ENCODE results near the gene PPP6R3. TPM values are rescaled to one million over a fixed set of nuclear protein-coding genes. Genes with fewer than 3 reads are reported as not detected.
"Not testable (repeated sequence)": the region's sequence is repeated elsewhere in the genome, so short reads cannot be mapped to it uniquely, and the experiment has no call there.

Gene PPP6R3
- total RNA-seq, 3 donors from 2014 or later (not counting 1 experiment from before 2014, with no cell fraction given), result 148 to 176 (median 149) TPM

GRCh38 chr11:68445531-68446035 lies 15.0 kb upstream of the PPP6R3 start:
- Mint-ChIP-seq H3K36me3 (no peaks in the 10 kb centered on the region), H3K27me3 (ENCODE audit: low read depth in 2 of 2) (no peaks in the 10 kb centered on the region), H3K4me1 (peaks cover 4 to 7% of the 10 kb centered on the region in 2 donors), H3K4me3 (no peak overlapping the region), H3K27ac (no peak overlapping the region), H3K9me3 (no peaks in the 10 kb centered on the region)
- DNase-seq, result no peak
- no peak for TF ChIP-seq CTCF (IDR thresholded peaks at IDR 0.05)
- H3K4me1 ChIP-seq (ENCODE audit: control insufficient read depth, insufficient read depth, low read length), result peaks cover 8% of the 10 kb centered on the region
- H3K4me3 ChIP-seq (ENCODE audit: low read length), result no peak overlapping the region
- no peak overlapping the region for H3K27ac ChIP-seq (ENCODE audit: low read length)
- no peaks in the 10 kb centered on the region for H3K36me3 ChIP-seq (ENCODE audit: control insufficient read depth, insufficient read depth, low read length)
- no peaks in the 10 kb centered on the region for H3K9me3 ChIP-seq (ENCODE audit: control insufficient read depth, insufficient read depth, low read length)
- no peak for ATAC-seq
- 93% methylated on average over 11 of the region's 11 CpGs for WGBS (ENCODE audit: insufficient coverage)
- no peaks in the 10 kb centered on the region for H3K27me3 ChIP-seq (ENCODE audit: control insufficient read depth, insufficient read depth, low read length)
- intact Hi-C loops (cut with micrococcal nuclease), result no loop called here

- H3K9me3 Mint-ChIP-seq, result no peaks in the 10 kb centered on the region
- no peaks in the 10 kb centered on the region for H3K27me3 ChIP-seq (ENCODE audit: control insufficient read depth, insufficient read depth, low read length)
- intact Hi-C loops (cut with micrococcal nuclease), result no loop called here
- WGBS (ENCODE audit: insufficient coverage), result 93% methylated on average over 17 of the region's 18 CpGs
- DNase-seq, result no peak
- no peaks in the 10 kb centered on the region for H3K9me3 ChIP-seq (ENCODE audit: control insufficient read depth, insufficient read depth, low read length)
- H3K4me3 ChIP-seq (ENCODE audit: low read length), result no peak overlapping the region
- no peaks in the 10 kb centered on the region for H3K27me3 Mint-ChIP-seq (ENCODE audit: low read depth in 2 of 2)
- no peak for ATAC-seq
- peaks cover 4 to 7% of the 10 kb centered on the region in 2 donors for H3K4me1 Mint-ChIP-seq
- H3K27ac Mint-ChIP-seq, result no peak overlapping the region
- H3K27ac ChIP-seq (ENCODE audit: low read length), result no peak overlapping the region
- no peaks in the 10 kb centered on the region for H3K36me3 Mint-ChIP-seq
- no peak overlapping the region for H3K4me3 Mint-ChIP-seq
- H3K36me3 ChIP-seq (ENCODE audit: control insufficient read depth, insufficient read depth, low read length), result no peaks in the 10 kb centered on the region
- peaks cover 8% of the 10 kb centered on the region for H3K4me1 ChIP-seq (ENCODE audit: control insufficient read depth, insufficient read depth, low read length)
- TF ChIP-seq CTCF (IDR thresholded peaks at IDR 0.05), result no peak
These were observed 14.4 kb upstream of the PPP6R3 start for GRCh38 chr11:68446046-68446725.

- Mint-ChIP-seq H3K27ac (peak overlapping the region in 1 of 2 donors; percentile 53), H3K4me3 (no peak overlapping the region), H3K27me3 (ENCODE audit: low read depth in 2 of 2) (no peaks in the 10 kb centered on the region), H3K36me3 (no peaks in the 10 kb centered on the region), H3K9me3 (no peaks in the 10 kb centered on the region), H3K4me1 (peaks cover 4 to 7% of the 10 kb centered on the region in 2 donors)
- Histone ChIP-seq H3K4me3 (ENCODE audit: low read length) (no peak overlapping the region), H3K9me3 (ENCODE audit: control insufficient read depth, insufficient read depth, low read length) (no peaks in the 10 kb centered on the region), H3K27me3 (ENCODE audit: control insufficient read depth, insufficient read depth, low read length) (no peaks in the 10 kb centered on the region), H3K4me1 (ENCODE audit: control insufficient read depth, insufficient read depth, low read length) (peaks cover 8% of the 10 kb centered on the region), H3K36me3 (ENCODE audit: control insufficient read depth, insufficient read depth, low read length) (no peaks in the 10 kb centered on the region), H3K27ac (ENCODE audit: low read length) (no peak overlapping the region)
- intact Hi-C loops (cut with micrococcal nuclease), result loop anchor here (1.0 kb wide), 1 partner anchor 190 kb away; no protein-coding TSS in a partner anchor
- ATAC-seq, result peak; percentile 85 to 100 (median 99)
- TF ChIP-seq CTCF (IDR thresholded peaks at IDR 0.05), result peak; percentile 93
- 56% methylated on average over 25 of the region's 25 CpGs for WGBS (ENCODE audit: insufficient coverage)
- DNase-seq, result peak; percentile 70 to 87
These were observed 13.3 kb upstream of the PPP6R3 start for GRCh38 chr11:68447015-68447801.

GRCh38 chr11:68447914-68448313 lies 12.6 kb upstream of the PPP6R3 start:
- WGBS (ENCODE audit: insufficient coverage), result 96% methylated on average over 5 of the region's 6 CpGs
- not testable (repeated sequence) for ATAC-seq; H3K9me3 ChIP-seq (ENCODE audit: control insufficient read depth, insufficient read depth, low read length); H3K4me1 ChIP-seq (ENCODE audit: control insufficient read depth, insufficient read depth, low read length); H3K27me3 Mint-ChIP-seq (ENCODE audit: low read depth in 2 of 2); H3K27ac ChIP-seq (ENCODE audit: low read length); H3K4me1 Mint-ChIP-seq; H3K36me3 Mint-ChIP-seq; H3K27me3 ChIP-seq (ENCODE audit: control insufficient read depth, insufficient read depth, low read length); H3K4me3 Mint-ChIP-seq; DNase-seq; H3K4me3 ChIP-seq (ENCODE audit: low read length); H3K9me3 Mint-ChIP-seq; H3K36me3 ChIP-seq (ENCODE audit: control insufficient read depth, insufficient read depth, low read length)
- intact Hi-C loops (cut with micrococcal nuclease), result loop anchor here (1.0 kb wide), 1 partner anchor 191 kb away; no protein-coding TSS in a partner anchor
- peak overlapping the region in 1 of 2 donors; percentile 53 for H3K27ac Mint-ChIP-seq
